ENCODE measurements around the gene IMPG2. TPM values are rescaled to one million over a fixed set of nuclear protein-coding genes. Genes with fewer than 3 reads are reported as not detected.
"Not testable (repeated sequence)": the region's sequence is repeated elsewhere in the genome, so short reads cannot be mapped to it uniquely, and the experiment has no call there.

IMPG2 gene
- total RNA-seq, 1 donor from 2014 or later: 0.29 TPM

- H3K4me3 ChIP-seq: no peak overlapping the region
- no peaks in the 10 kb centered on the region for H3K4me1 ChIP-seq
- DNase-seq (no peak), ATAC-seq (no peak)
- no peak overlapping the region for H3K27ac ChIP-seq
- H3K36me3 ChIP-seq: peaks cover 50% of the 10 kb centered on the region
- intact Hi-C loops (cut with DNase I): no loop called here
- no peaks in the 10 kb centered on the region for H3K9me3 ChIP-seq
- no peaks in the 10 kb centered on the region for H3K27me3 ChIP-seq
- no peak for TF ChIP-seq CTCF (IDR thresholded peaks at IDR 0.05)
These were observed 5.2 kb upstream of the IMPG2 start for GRCh38 chr3:101325393-101326134.

GRCh38 chr3:101319531-101319930 is 844 bp downstream of the IMPG2 start:
- DNase-seq: no peak

GRCh38 chr3:101312545-101312944 is 7.8 kb downstream of the IMPG2 start:
- H3K4me1 ChIP-seq: no peaks in the 10 kb centered on the region
- ATAC-seq: no peak
- H3K4me3 ChIP-seq: no peak overlapping the region
- intact Hi-C loops (cut with DNase I): no loop called here
- TF ChIP-seq CTCF (IDR thresholded peaks at IDR 0.05): no peak
- no peak for DNase-seq
- H3K27me3 ChIP-seq: no peaks in the 10 kb centered on the region
- H3K9me3 ChIP-seq: peaks cover 7% of the 10 kb centered on the region
- no peaks in the 10 kb centered on the region for H3K36me3 ChIP-seq
- H3K27ac ChIP-seq: no peak overlapping the region

More at GRCh38 chr3:101319531-101319930, 844 bp downstream of the IMPG2 start:
- Histone ChIP-seq H3K36me3 (no peaks in the 10 kb centered on the region), H3K27me3 (no peaks in the 10 kb centered on the region), H3K27ac (no peak overlapping the region), H3K4me1 (no peaks in the 10 kb centered on the region), H3K4me3 (no peak overlapping the region), H3K9me3 (no peaks in the 10 kb centered on the region)
- no peak for ATAC-seq
- intact Hi-C loops (cut with DNase I): no loop called here
- TF ChIP-seq CTCF (IDR thresholded peaks at IDR 0.05): no peak

- no peak for TF ChIP-seq CTCF (IDR thresholded peaks at IDR 0.05)
- ATAC-seq: no peak
- intact Hi-C loops (cut with DNase I): no loop called here
- no peak overlapping the region for H3K4me3 ChIP-seq
- peaks cover 7% of the 10 kb centered on the region for H3K9me3 ChIP-seq
- H3K27ac ChIP-seq: no peak overlapping the region
- no peaks in the 10 kb centered on the region for H3K27me3 ChIP-seq
- no peaks in the 10 kb centered on the region for H3K36me3 ChIP-seq
- H3K4me1 ChIP-seq: no peaks in the 10 kb centered on the region
- no peak for DNase-seq
These were observed 8.7 kb downstream of the IMPG2 start for GRCh38 chr3:101311676-101312075.

GRCh38 chr3:101310978-101311375 is 9.4 kb downstream of the IMPG2 start:
- H3K9me3 ChIP-seq: peaks cover 7% of the 10 kb centered on the region
- DNase-seq: no peak
- H3K36me3 ChIP-seq: no peaks in the 10 kb centered on the region
- intact Hi-C loops (cut with DNase I): no loop called here
- H3K27ac ChIP-seq: no peak overlapping the region
- no peaks in the 10 kb centered on the region for H3K27me3 ChIP-seq
- H3K4me1 ChIP-seq: no peaks in the 10 kb centered on the region
- no peak for TF ChIP-seq CTCF (IDR thresholded peaks at IDR 0.05)
- ATAC-seq: no peak
- H3K4me3 ChIP-seq: no peak overlapping the region

GRCh38 chr3:101308147-101308772 is 12.1 kb downstream of the IMPG2 start:
- H3K4me3 ChIP-seq; H3K36me3 ChIP-seq; H3K9me3 ChIP-seq; intact Hi-C loops (cut with DNase I); ATAC-seq; H3K27me3 ChIP-seq; DNase-seq; H3K27ac ChIP-seq; H3K4me1 ChIP-seq: not testable (repeated sequence)
